HAP-1 (cell line): Measurements from ENCODE around the gene NTSR1.

ENCODE experiments used
- DNase-seq, 2 experiments: peaks; one replicate each; pipeline ENCODE4 v3.0.0-alpha.2; 2016 to 2020; ENCODE audit warnings: low spot score in 2 of 2
- H3K27me3 ChIP-seq: fragments of 250-450 bp; sonication (Bioruptor Pico); 2 replicates; pipeline ENCODE4 v1.5.1; 2020; ENCODE audit warnings: low read depth, mild to moderate bottlenecking, moderate library complexity
- H3K36me3 ChIP-seq: fragments of 250-450 bp; sonication (Bioruptor Pico); replicated peaks from 2 replicates; pipeline ENCODE4 v1.5.1; 2020; ENCODE audit warnings: mild to moderate bottlenecking
- H3K4me1 ChIP-seq: fragments of 250-450 bp; sonication (Bioruptor Pico); 2 replicates; pipeline ENCODE4 v1.5.1; 2020; ENCODE audit warnings: mild to moderate bottlenecking
- H3K4me3 ChIP-seq: fragments of 250-450 bp; sonication (Bioruptor Pico); 2 replicates; pipeline ENCODE4 v1.5.1; 2020; ENCODE audit warnings: mild to moderate bottlenecking, moderate library complexity
- H3K9me3 ChIP-seq: fragments of 250-450 bp; sonication (Bioruptor Pico); 2 replicates; pipeline ENCODE4 v1.5.1; 2020; ENCODE audit warnings: mild to moderate bottlenecking, moderate library complexity
- in situ Hi-C: fragments of 300-500 bp; cut with MboI; formaldehyde crosslinking; loops from 3 replicates; pipeline ENCODE4 v1.14.3; 2020; ENCODE audit warnings: low sequenced_read_pairs, inconsistent platforms, mixed read lengths

NTSR1 gene

DNA sequence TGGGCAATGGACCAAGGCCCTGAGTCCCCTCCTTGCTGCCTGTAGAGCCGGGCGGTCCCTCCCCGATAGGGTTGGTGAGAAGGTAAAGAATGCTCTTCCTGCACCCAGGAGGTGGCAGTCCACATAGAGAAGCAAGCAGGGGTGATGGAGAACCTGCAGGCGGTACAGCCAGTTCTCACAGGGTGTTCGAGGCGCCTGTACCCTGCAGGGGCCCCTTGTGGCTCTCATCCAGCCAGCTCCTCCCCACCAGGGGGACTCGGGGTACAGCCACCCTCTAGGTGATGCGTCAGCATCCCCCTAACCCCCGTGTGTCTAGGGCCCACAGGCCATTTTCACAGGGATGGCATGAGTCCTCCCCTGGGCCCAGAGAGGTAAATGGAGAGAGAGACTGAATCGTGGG lies 103.1 kb downstream of the NTSR1 start:
- H3K4me3 ChIP-seq = no peak overlapping the region
- DNase-seq = no peak
- H3K36me3 ChIP-seq = peaks cover 58% of the 10 kb centered on the region
- H3K27me3 ChIP-seq = no peaks in the 10 kb centered on the region
- in situ Hi-C loops = no loop called here
- peaks cover 3% of the 10 kb centered on the region for H3K4me1 ChIP-seq
- H3K9me3 ChIP-seq = no peaks in the 10 kb centered on the region
